ENCODE results near the gene MAN1A1.

GRCh38 chr6:119209452-119210205, 139.9 kb downstream of the MAN1A1 start:
- TF ChIP-seq, protein P1, sequence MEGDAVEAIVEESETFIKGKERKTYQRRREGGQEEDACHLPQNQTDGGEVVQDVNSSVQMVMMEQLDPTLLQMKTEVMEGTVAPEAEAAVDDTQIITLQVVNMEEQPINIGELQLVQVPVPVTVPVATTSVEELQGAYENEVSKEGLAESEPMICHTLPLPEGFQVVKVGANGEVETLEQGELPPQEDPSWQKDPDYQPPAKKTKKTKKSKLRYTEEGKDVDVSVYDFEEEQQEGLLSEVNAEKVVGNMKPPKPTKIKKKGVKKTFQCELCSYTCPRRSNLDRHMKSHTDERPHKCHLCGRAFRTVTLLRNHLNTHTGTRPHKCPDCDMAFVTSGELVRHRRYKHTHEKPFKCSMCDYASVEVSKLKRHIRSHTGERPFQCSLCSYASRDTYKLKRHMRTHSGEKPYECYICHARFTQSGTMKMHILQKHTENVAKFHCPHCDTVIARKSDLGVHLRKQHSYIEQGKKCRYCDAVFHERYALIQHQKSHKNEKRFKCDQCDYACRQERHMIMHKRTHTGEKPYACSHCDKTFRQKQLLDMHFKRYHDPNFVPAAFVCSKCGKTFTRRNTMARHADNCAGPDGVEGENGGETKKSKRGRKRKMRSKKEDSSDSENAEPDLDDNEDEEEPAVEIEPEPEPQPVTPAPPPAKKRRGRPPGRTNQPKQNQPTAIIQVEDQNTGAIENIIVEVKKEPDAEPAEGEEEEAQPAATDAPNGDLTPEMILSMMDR (conservative IDR thresholded peaks at IDR 0.05 in 1 of 2, IDR thresholded peaks at IDR 0.05 in 1 of 2; ENCODE audit: extremely low read depth in 1 of 2, insufficient read depth in 1 of 2, low read depth in 1 of 2, low read length in 2 of 2) = no peak
- TF ChIP-seq EZH2 (IDR thresholded peaks at IDR 0.05; ENCODE audit: borderline replicate concordance, low read length) = no peak

All from mammary epithelial cell (primary cell).